Sigmoid colon (tissue), 3 donors: ENCODE results near the gene ARAP3.

Source experiments
- CTCF ChIP-seq, 4 experiments: fragments of 450-650 bp in 3 of 4; fragments of 200-600 bp in 1 of 4; IDR thresholded peaks; one replicate each; pipeline ENCODE4 v1.5.1; 2016 to 2019; ENCODE audit warnings: antibody characterized with exemption in 4 of 4, mild to moderate bottlenecking in 3 of 4, moderate library complexity in 2 of 4
- POLR2A ChIP-seq, 2 donors: fragments of 450-650 bp; IDR thresholded peaks; one replicate each; pipeline ENCODE4 v1.6.1; 2016; ENCODE audit warnings: antibody characterized with exemption in 2 of 2, mild to moderate bottlenecking in 2 of 2, moderate library complexity in 2 of 2

GRCh38 chr5:141630570-141631140 is 51.4 kb downstream of the ARAP3 start:
- TF ChIP-seq POLR2A (IDR thresholded peaks at IDR 0.05), result no peak
- no peak for TF ChIP-seq CTCF (IDR thresholded peaks at IDR 0.05)
